Activated effector memory CD4-positive, alpha-beta T cell treated with anti-CD3 and anti-CD28 coated beads, Interleukin-2, amount 50 U/mL, for 16 hours (primary cell): Measurements from ENCODE around the gene ZNF311.
"Not testable (repeated sequence)": the region's sequence is repeated elsewhere in the genome, so short reads cannot be mapped to it uniquely, and the experiment has no call there.

Experiments used
- DNase-seq: peaks from one replicate; pipeline ENCODE4 v3.0.0-alpha.2; 2020

ZNF311 gene

GRCh38 chr6:28953039-28953584 is 52.0 kb downstream of the ZNF311 start:
- DNase-seq, result peak; percentile 82

GRCh38 chr6:28949656-28950195 is 55.4 kb downstream of the ZNF311 start:
- DNase-seq, result not testable (repeated sequence)

GRCh38 chr6:28948782-28949486 is 56.2 kb downstream of the ZNF311 start:
- DNase-seq, result no peak

GRCh38 chr6:28947831-28948270 is 57.3 kb downstream of the ZNF311 start:
- no peak for DNase-seq

GRCh38 chr6:28947067-28947765 is 57.9 kb downstream of the ZNF311 start:
- no peak for DNase-seq

- no peak for DNase-seq
Measured at GRCh38 chr6:28945349-28945748, 59.8 kb downstream of the ZNF311 start.
